NCI-H524 treated with DMSO at 0.1 percent for 48 hours (cell line): ENCODE measurements around the gene RHD.
"Not testable (repeated sequence)": the region's sequence is repeated elsewhere in the genome, so short reads cannot be mapped to it uniquely, and the experiment has no call there.

ENCODE experiments used
- DNase-seq: peaks from one replicate; lab custom pipeline; 2025; lab: John Stamatoyannopoulos, UW

Gene RHD

DNA sequence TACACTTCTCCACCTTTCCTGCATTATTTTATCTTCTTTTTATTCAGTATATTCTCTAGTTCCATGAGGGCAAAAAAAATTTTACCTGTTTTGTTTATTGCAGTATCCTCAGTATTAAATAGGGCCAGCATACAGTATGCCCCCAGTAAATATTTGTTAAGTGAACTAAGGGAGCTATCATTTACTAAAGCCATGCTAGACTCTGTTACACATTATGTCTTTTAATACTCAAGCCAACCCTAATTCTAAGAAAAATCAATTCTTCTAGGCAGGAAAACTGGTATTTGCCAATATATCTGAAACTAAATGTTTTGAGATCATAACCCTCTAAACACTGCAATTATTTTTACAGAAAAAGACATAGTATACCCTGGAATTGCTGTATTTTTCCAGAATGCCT, 84.1 kb downstream of the RHD start:
- no peak for DNase-seq

DNA sequence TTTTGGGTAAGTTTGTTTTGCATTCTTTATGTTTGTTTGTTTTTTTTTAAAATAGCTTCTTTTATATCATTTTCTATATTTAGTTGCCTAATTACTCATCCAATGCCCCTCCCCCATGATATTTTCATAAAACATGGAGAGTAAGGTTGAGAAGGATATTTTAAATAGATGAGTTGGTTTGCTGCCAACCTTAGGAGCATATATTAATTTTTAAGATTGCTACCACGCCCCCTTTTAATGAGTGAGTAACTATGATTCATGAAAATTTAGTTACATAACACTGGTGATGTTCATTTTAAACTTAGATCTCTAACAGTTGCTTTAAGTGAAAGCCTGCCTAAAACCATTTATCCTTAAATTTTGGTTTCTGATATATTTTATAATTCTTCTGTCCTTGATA, 84.5 kb downstream of the RHD start:
- no peak for DNase-seq

DNA sequence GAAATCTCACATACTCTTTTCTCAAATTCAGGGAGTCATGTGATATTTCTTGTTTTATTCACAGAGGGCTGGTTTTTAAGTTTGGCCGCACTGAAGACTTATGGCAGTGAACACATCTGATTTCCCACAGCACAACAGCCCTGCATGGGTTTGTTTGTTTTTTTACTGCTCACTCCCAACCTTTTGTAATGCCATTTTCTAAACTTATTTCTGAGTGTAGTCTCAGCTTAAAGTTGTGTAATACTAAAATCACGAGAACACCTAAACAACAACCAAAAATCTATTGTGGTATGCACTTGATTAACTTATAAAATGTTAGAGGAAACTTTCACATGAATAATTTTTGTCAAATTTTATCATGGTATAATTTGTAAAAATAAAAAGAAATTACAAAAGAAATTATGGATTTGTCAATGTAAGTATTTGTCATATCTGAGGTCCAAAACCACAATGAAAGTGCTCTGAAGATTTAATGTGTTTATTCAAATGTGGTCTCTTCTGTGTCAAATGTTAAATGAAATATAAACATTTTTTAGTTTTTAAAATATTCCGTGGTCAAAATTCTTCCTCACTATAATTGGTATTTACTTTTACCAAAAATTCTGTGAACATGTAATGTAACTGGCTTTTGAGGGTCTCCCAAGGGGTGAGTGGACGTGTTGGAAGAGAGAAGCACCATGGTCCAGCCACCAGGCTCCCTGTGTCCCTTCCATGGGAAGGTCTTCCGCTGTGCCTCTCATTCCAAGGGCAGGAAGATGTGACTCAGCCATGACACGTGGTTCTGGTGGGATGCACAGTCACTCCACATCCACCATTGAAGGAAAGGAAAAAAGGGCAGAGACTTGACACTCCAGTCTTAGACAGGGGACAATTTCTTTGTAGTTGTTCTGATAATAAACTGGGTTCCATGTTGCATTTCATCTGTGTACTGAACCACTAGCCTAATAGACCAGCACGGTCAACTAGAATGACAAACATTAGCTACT, 88.6 kb downstream of the RHD start:
- no peak for DNase-seq

DNA sequence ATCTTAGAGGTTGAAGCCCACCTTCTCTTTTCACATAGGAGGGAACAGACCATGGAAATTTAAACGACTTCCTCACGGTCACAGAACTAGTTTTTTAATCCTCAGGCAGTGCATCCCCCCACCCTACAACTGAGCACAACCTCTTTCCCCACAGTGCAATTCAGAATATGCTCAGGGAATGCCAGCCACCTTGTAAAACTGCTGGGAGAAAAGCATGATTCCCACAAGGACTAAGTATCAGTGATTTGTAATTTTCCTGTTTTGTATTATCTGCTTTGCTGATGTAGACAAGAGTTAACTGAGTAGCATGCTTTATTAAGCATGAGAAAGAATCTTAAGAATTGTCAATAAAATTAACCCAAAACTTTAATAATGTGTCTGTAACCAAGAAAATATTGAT, 89.6 kb downstream of the RHD start:
- DNase-seq, result no peak

DNA sequence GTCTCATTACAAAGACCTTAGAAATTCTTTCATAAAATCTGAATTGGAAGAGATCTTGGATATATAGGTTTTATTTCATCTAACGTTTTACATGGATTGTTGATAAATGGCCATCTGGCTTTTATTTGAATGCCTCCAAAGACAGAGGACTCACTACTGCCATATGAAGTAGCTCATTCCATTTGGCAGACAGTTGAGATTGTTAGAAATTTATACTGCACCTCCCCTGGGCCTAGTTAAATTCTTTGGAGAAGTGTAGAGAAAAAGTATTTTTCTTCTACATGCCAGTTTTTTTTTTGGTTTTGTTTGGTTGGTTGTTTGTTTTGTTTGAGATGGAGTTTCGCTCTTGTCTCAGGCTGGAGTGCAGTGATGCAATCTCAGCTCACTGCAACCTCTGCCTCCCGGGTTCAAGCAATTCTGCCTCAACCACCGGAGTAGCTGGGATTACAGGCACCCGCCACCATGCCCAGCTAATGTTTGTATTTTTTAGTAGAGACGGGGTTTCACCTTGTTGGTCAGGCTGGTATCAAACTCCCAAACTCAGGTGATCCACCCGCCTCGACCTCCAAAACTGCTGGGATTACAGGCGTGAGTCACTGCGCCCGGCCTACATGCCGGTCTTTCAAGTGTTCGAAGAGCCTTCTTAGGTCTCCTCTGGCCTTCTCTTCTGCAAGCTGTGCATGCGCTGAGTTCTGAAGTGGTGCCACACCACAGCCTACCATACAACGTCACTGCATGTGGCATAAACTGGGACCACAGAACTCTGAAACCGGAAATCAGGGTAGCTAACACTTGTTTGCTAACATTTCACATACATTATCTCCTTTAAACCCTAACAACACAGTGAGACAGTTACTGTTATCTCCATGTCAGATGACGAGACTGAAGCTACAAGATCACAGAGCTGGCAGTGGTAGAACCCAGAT, 90.6 kb downstream of the RHD start:
- DNase-seq, result not testable (repeated sequence)

DNA sequence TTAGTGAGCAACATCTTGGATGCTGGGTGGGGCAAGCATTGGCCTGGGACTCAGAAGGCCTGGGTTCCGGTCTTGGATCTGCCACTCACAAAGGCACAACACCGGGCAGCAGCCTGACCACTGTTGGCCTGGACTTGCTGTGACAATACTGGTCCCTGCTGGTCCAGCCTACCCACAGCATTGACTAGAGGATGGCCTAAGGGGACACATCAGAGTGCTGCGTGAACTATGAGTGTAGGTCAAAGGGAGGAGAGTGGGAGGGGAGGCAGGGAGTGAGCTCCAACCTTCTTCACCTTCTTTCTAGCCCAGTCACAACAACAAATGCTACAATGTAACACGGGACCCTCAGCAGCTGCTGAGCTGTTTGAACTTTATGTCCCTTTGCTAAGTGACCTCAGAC, 96.9 kb downstream of the RHD start:
- DNase-seq, result no peak

DNA sequence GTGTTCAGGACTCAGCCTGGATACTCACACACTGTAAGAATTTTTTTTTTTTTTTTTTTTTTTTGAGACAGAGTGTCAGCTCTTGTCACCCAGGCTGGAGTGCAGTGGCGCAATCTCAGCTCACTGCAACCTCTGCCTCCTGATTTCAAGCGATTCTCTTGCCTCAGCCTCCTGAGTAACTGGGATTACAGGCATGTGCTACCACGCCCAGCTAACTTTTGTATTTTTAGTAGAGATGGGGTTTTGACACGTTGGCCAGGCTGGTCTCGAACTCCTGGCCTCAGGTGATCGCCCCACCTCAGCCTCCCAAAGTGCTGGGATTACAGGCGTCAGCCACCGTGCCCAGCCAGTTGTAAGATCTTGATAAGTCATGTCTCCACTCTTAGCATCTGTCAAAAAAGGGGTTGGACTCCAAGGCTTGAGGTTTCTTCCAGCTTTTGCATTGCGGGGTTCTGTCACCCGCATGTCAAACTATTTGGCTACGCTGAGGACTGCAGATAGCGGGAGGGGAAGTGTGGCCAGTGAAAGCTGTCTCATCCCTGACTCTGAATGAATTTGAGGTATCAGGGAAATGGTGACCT, 97.5 kb downstream of the RHD start:
- not testable (repeated sequence) for DNase-seq

DNA sequence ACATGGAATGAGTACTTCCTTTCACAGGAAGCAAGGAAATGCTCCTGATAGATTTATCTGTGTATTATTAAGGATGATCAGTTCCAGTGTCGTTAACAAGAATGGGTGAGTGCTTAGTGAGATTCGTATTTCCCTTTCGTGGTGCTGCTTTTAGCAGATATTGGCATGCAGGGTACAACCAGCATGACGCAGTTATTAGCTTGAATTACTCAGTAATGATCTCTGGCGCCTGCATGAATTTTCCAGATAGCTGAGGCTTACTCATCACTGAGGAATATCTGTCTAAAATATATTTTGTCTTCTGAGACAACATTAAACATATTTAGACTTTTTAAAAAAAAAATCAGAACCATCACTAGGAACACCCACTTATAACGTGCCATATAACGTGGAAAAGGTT, 99.4 kb downstream of the RHD start:
- DNase-seq, result not testable (repeated sequence)

DNA sequence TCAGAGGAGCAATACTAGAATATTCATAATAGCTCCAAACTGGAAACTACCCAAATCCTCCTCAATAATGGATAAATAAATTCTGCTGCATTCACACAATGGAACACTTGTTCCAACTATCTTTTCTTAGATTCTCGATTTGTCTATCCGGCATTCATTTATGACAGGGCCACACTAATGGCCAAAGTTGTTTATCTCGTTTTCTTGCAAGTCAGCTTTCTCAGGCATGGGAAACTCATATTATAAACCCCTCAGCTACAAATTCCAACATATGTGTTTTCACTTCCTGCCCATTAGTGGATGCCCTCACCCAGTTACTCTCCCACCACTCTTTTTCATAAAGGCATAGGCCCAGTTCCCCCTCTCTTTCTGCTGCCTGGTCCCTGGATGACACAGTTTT, 106.1 kb downstream of the RHD start:
- not testable (repeated sequence) for DNase-seq
